IMR-90 (cell line): ENCODE results near the gene SPPL2C. TPM values are rescaled to one million over a fixed set of nuclear protein-coding genes. Genes with fewer than 3 reads are reported as not detected.

ENCODE experiments used
- ATAC-seq: fragments of 200-7000 bp; cut with Tn5 transposase; 2 replicates; pipeline ENCODE4 v1.9.1; 2020; ENCODE audit warnings: low read depth, mild to moderate bottlenecking, moderate library complexity
- BruUV-seq: library from RNA; stranded (reverse); fragments of 400-500 nt; replicated peaks from 2 replicates; lab custom pipeline; 2021; lab: Mats Ljungman, UMichigan
- CTCF ChIA-PET: fragments of 300-600 bp; formaldehyde crosslinking; extraction: SDS; loops from one replicate; lab custom pipeline; 2021; ENCODE audit warnings: antibody characterized with exemption; lab: Yijun Ruan, JAX
- POLR2A ChIA-PET: fragments of 300-600 bp; sonication (Branson Sonifier 250); formaldehyde crosslinking; loops from one replicate; lab custom pipeline; 2022; ENCODE audit warnings: antibody characterized with exemption; ENCODE audit not compliant: unreplicated experiment; lab: Charles Lee
- DNase-seq: peaks from one replicate; pipeline ENCODE4 v3.0.0; 2013
- H2AFZ ChIP-seq: replicated peaks from 2 replicates; pipeline ENCODE3; 2013; ENCODE audit warnings: low read length, mild to moderate bottlenecking; ENCODE audit not compliant: poor library complexity
- H2AK5ac ChIP-seq: 2 replicates; pipeline ENCODE4 v1.6.1; 2013; ENCODE audit warnings: low read depth, low read length, inconsistent platforms
- H2AK9ac ChIP-seq: replicated peaks from 2 replicates; pipeline ENCODE3; 2013; ENCODE audit warnings: mild to moderate bottlenecking, low read depth, low read length, moderate library complexity; ENCODE audit not compliant: poor library complexity
- H2BK120ac ChIP-seq: 2 replicates; pipeline ENCODE4 v1.6.1; 2013; ENCODE audit warnings: low read depth, low read length, inconsistent platforms
- H2BK15ac ChIP-seq: 3 replicates; pipeline ENCODE4 v1.6.1; 2013; ENCODE audit warnings: low read depth, low read length, inconsistent platforms
- H2BK20ac ChIP-seq: 2 replicates; pipeline ENCODE4 v1.6.1; 2013; ENCODE audit warnings: low read depth, mild to moderate bottlenecking, inconsistent platforms, low read length, moderate library complexity
- H2BK5ac ChIP-seq: 2 replicates; pipeline ENCODE4 v1.6.1; 2013; ENCODE audit warnings: mild to moderate bottlenecking, low read depth, low read length, inconsistent platforms; ENCODE audit not compliant: poor library complexity, severe bottlenecking
- H3K14ac ChIP-seq: replicated peaks from 2 replicates; pipeline ENCODE4 v1.6.1; 2013; ENCODE audit warnings: low read depth, low read length, inconsistent platforms
- H3K18ac ChIP-seq: 2 replicates; pipeline ENCODE4 v1.6.1; 2013; ENCODE audit warnings: low read depth, low read length, control low read depth
- H3K23ac ChIP-seq: 2 replicates; pipeline ENCODE4 v1.6.1; 2013; ENCODE audit warnings: low read depth, low read length, inconsistent platforms
- H3K27ac ChIP-seq: 2 replicates; pipeline ENCODE4 v1.5.1; 2013; ENCODE audit warnings: mild to moderate bottlenecking, control low read depth, low read length; ENCODE audit not compliant: insufficient read depth
- H3K27me3 ChIP-seq: 2 replicates; pipeline ENCODE4 v1.6.1; 2013; ENCODE audit warnings: low read length; ENCODE audit not compliant: control insufficient read depth, insufficient read depth
- H3K36me3 ChIP-seq: 2 replicates; pipeline ENCODE4 v1.6.1; 2013; ENCODE audit warnings: low read length, mixed read lengths; ENCODE audit not compliant: control insufficient read depth, insufficient read depth
- H3K4ac ChIP-seq: 2 replicates; pipeline ENCODE4 v1.6.1; 2013; ENCODE audit warnings: low read depth, low read length, inconsistent platforms
- H3K4me1 ChIP-seq: 2 replicates; pipeline ENCODE4 v1.6.1; 2013; ENCODE audit warnings: low read length, mixed read lengths; ENCODE audit not compliant: control insufficient read depth, insufficient read depth
- H3K4me2 ChIP-seq: 2 replicates; pipeline ENCODE4 v1.6.1; 2013; ENCODE audit warnings: low read depth, mild to moderate bottlenecking, control low read depth, low read length, moderate library complexity
- H3K4me3 ChIP-seq: 2 replicates; pipeline ENCODE4 v1.5.1; 2013; ENCODE audit warnings: low read depth, mild to moderate bottlenecking, control low read depth, low read length, moderate library complexity; ENCODE audit not compliant: insufficient read depth
- H3K56ac ChIP-seq: 2 replicates; pipeline ENCODE4 v1.6.1; 2013; ENCODE audit warnings: low read length, inconsistent platforms; ENCODE audit not compliant: insufficient read depth; ENCODE audit errors: extremely low read depth
- H3K79me1 ChIP-seq, 2 experiments: 2 replicates each; pipeline ENCODE4 v1.6.1; 2013; ENCODE audit warnings: low read length in 2 of 2, inconsistent platforms in 1 of 2, low read depth in 1 of 2
- H3K9ac ChIP-seq: 2 replicates; pipeline ENCODE4 v1.6.1; 2013; ENCODE audit warnings: low read depth, low read length, control low read depth
- H3K9me1 ChIP-seq: 2 replicates; pipeline ENCODE4 v1.6.1; 2013; ENCODE audit warnings: low read length, inconsistent platforms; ENCODE audit not compliant: insufficient read depth
- H3K9me3 ChIP-seq: 2 replicates; pipeline ENCODE4 v1.6.1; 2013; ENCODE audit warnings: low read length; ENCODE audit not compliant: control insufficient read depth, insufficient read depth
- H4K20me1 ChIP-seq: 2 replicates; pipeline ENCODE4 v1.6.1; 2013; ENCODE audit warnings: low read length, inconsistent platforms; ENCODE audit not compliant: insufficient read depth
- H4K5ac ChIP-seq: 2 replicates; pipeline ENCODE4 v1.6.1; 2013; ENCODE audit warnings: mild to moderate bottlenecking, low read depth, low read length, control low read depth
- H4K8ac ChIP-seq, 2 experiments: 2 replicates each; pipeline ENCODE4 v1.6.1; 2013; ENCODE audit warnings: low read depth in 2 of 2, low read length in 2 of 2, control low read depth in 1 of 2, inconsistent platforms in 1 of 2
- H4K91ac ChIP-seq: 2 replicates; pipeline ENCODE4 v1.6.1; 2013; ENCODE audit warnings: low read depth, low read length, inconsistent platforms; ENCODE audit not compliant: insufficient read depth
- BHLHE40 ChIP-seq: fragments of 150-350 bp; IDR thresholded peaks from 2 replicates; pipeline ENCODE4 v1.6.1; 2016; ENCODE audit warnings: mild to moderate bottlenecking, low read depth, low read length
- CEBPB ChIP-seq: IDR thresholded peaks from 2 replicates; pipeline ENCODE4 v1.6.1; 2012; ENCODE audit warnings: low read depth, low read length, improper control_type of control experiment
- FOS ChIP-seq: fragments of 150-350 bp; IDR thresholded peaks from 2 replicates; pipeline ENCODE4 v1.6.1; 2016; ENCODE audit warnings: low read depth, low read length
- MAFK ChIP-seq: IDR thresholded peaks from 2 replicates; pipeline ENCODE4 v1.6.1; 2012; ENCODE audit warnings: low read depth, low read length, improper control_type of control experiment
- MXI1 ChIP-seq: IDR thresholded peaks from 2 replicates; pipeline ENCODE4 v1.6.1; 2012; ENCODE audit warnings: low read depth, mild to moderate bottlenecking, low read length, moderate library complexity, borderline replicate concordance
- NFE2L2 ChIP-seq: fragments of 150-350 bp; IDR thresholded peaks from 2 replicates; pipeline ENCODE4 v1.6.1; 2016; ENCODE audit warnings: low read depth, mild to moderate bottlenecking, low read length
- POLR2A ChIP-seq: IDR thresholded peaks from 2 replicates; pipeline ENCODE4 v1.6.1; 2012; ENCODE audit warnings: mild to moderate bottlenecking, low read depth, low read length
- RAD21 ChIP-seq: IDR thresholded peaks from 2 replicates; pipeline ENCODE4 v1.6.1; 2012; ENCODE audit warnings: low read length, improper control_type of control experiment
- RCOR1 ChIP-seq: IDR thresholded peaks from 2 replicates; pipeline ENCODE4 v1.6.1; 2012; ENCODE audit warnings: mild to moderate bottlenecking, low read length, improper control_type of control experiment; ENCODE audit not compliant: insufficient replicate concordance
- RFX5 ChIP-seq: IDR thresholded peaks from 2 replicates; pipeline ENCODE4 v1.8.0; 2012; ENCODE audit warnings: low read depth, mild to moderate bottlenecking, low read length, moderate library complexity
- SMC3 ChIP-seq: fragments of 150-350 bp; IDR thresholded peaks from 2 replicates; pipeline ENCODE4 v1.6.1; 2016; ENCODE audit warnings: low read depth, mild to moderate bottlenecking, antibody characterized with exemption, low read length, moderate library complexity
- WGBS, 2 experiments: methylation state at CpG; one replicate each; pipeline versions ENCODE4 v1.1.5 to v1.1.7; 2013; ENCODE audit warnings: missing lambda C conversion rate in 2 of 2; ENCODE audit not compliant: insufficient read length in 1 of 2; ENCODE audit errors: extremely low coverage in 2 of 2; 5-methylcytosine and 5-hydroxymethylcytosine counted together
- dilution Hi-C: fragments of 300-500 bp; cut with HindIII; formaldehyde crosslinking; loops from one replicate; pipeline ENCODE4 v1.14.3; 2018; ENCODE audit warnings: low sequenced_read_pairs; ENCODE audit not compliant: unreplicated experiment
- in situ Hi-C: fragments of 300-500 bp; cut with MboI; formaldehyde crosslinking; loops from 3 replicates; pipeline ENCODE4 v1.14.3; 2019; ENCODE audit warnings: low sequenced_read_pairs, inconsistent platforms, mixed read lengths
- intact Hi-C: fragments of 100-400 bp; cut with micrococcal nuclease; formaldehyde crosslinking; loops from 2 replicates; pipeline ENCODE4 v1.10.0; 2022
- polyA plus RNA-seq, 3 experiments: library from polyadenylated mRNA; depleted of rRNA; stranded (reverse); fragments of >200 nt; gene quantifications; 2 replicates each; pipeline ENCODE4 v1.2.3, GENCODE V29; 2012; ENCODE audit warnings: low replicate concordance in 1 of 3
- total RNA-seq: library from RNA; depleted of rRNA; stranded (reverse); fragments of >200 nt; gene quantifications from 2 replicates; pipeline ENCODE4 v1.2.3, GENCODE V29; 2012
- TF ChIP-seq, protein P1 (sequence below): fragments of 150-350 bp; IDR thresholded peaks from 2 replicates; pipeline ENCODE4 v1.6.1; 2017; ENCODE audit warnings: mild to moderate bottlenecking, antibody characterized with exemption, low read length, low read depth
- TF ChIP-seq, protein P2 (sequence below): conservative IDR thresholded peaks from 2 replicates; pipeline ENCODE4 v1.5.1; 2012; ENCODE audit warnings: mild to moderate bottlenecking, low read depth, low read length, improper control_type of control experiment
- TF ChIP-seq, protein P3 (sequence below): fragments of 150-350 bp; IDR thresholded peaks from 2 replicates; pipeline ENCODE4 v1.6.1; 2016; ENCODE audit warnings: low read depth, mild to moderate bottlenecking, low read length, moderate library complexity, borderline replicate concordance

Gene SPPL2C
- total and polyA plus RNA-seq, 2 of the 4 experiments (the other 2 are of a cell fraction): not detected

DNA sequence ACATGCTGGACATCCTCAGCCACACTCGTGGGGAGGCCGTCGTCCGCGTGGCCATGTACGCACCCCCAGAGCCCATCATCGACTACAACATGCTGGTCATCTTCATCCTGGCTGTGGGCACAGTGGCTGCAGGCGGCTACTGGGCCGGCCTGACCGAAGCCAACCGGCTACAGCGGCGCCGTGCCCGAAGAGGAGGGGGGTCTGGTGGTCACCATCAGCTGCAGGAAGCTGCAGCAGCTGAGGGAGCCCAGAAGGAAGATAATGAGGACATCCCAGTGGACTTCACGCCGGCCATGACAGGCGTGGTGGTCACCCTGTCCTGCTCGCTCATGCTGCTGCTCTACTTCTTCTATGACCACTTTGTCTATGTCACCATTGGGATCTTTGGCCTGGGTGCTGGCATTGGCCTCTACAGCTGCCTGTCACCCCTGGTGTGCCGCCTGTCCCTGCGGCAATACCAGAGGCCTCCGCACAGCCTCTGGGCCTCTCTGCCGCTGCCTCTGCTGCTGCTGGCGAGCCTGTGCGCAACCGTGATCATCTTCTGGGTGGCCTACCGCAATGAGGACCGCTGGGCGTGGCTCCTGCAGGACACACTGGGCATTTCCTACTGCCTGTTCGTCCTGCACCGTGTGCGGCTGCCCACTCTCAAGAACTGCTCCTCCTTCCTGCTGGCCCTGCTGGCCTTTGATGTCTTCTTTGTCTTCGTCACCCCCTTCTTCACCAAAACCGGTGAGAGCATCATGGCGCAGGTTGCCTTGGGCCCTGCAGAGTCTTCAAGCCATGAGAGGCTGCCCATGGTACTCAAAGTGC lies 900 bp downstream of the SPPL2C start:
- Histone ChIP-seq H2AFZ (no peak overlapping the region), H3K18ac (no peak overlapping the region), H3K27me3 (peaks cover 8% of the 10 kb centered on the region), H2AK9ac (no peak overlapping the region), H2BK15ac (no peak overlapping the region), H3K4me3 (no peak overlapping the region), H4K5ac (no peak overlapping the region), H3K4me1 (no peaks in the 10 kb centered on the region), H3K9me3 (no peaks in the 10 kb centered on the region), H3K56ac (no peak overlapping the region), H3K27ac (no peak overlapping the region), H3K14ac (no peak overlapping the region), H2AK5ac (no peak overlapping the region), H2BK5ac (no peak overlapping the region), H4K20me1 (no peaks in the 10 kb centered on the region), H3K9me1 (no peaks in the 10 kb centered on the region), H2BK120ac (no peak overlapping the region), H3K9ac (no peak overlapping the region), H3K36me3 (no peaks in the 10 kb centered on the region), H4K8ac (no peak overlapping the region), H4K91ac (no peak overlapping the region), H3K4ac (no peak overlapping the region), H3K23ac (no peak overlapping the region), H3K79me1 (no peaks in the 10 kb centered on the region), H3K4me2 (no peak overlapping the region), H2BK20ac (no peak overlapping the region)
- TF ChIP-seq FOS: no peak
- TF ChIP-seq, protein P1, sequence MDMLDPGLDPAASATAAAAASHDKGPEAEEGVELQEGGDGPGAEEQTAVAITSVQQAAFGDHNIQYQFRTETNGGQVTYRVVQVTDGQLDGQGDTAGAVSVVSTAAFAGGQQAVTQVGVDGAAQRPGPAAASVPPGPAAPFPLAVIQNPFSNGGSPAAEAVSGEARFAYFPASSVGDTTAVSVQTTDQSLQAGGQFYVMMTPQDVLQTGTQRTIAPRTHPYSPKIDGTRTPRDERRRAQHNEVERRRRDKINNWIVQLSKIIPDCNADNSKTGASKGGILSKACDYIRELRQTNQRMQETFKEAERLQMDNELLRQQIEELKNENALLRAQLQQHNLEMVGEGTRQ: no peak
- TF ChIP-seq, protein P2, sequence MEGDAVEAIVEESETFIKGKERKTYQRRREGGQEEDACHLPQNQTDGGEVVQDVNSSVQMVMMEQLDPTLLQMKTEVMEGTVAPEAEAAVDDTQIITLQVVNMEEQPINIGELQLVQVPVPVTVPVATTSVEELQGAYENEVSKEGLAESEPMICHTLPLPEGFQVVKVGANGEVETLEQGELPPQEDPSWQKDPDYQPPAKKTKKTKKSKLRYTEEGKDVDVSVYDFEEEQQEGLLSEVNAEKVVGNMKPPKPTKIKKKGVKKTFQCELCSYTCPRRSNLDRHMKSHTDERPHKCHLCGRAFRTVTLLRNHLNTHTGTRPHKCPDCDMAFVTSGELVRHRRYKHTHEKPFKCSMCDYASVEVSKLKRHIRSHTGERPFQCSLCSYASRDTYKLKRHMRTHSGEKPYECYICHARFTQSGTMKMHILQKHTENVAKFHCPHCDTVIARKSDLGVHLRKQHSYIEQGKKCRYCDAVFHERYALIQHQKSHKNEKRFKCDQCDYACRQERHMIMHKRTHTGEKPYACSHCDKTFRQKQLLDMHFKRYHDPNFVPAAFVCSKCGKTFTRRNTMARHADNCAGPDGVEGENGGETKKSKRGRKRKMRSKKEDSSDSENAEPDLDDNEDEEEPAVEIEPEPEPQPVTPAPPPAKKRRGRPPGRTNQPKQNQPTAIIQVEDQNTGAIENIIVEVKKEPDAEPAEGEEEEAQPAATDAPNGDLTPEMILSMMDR: no peak
- no peak for TF ChIP-seq POLR2A
- TF ChIP-seq RAD21: no peak
- no peak for TF ChIP-seq CEBPB
- TF ChIP-seq MAFK: no peak
- TF ChIP-seq RFX5: no peak
- TF ChIP-seq MXI1: no peak
- no peak for TF ChIP-seq SMC3
- no peak for TF ChIP-seq BHLHE40
- no peak for TF ChIP-seq RCOR1
- TF ChIP-seq NFE2L2: no peak
- TF ChIP-seq, protein P3, sequence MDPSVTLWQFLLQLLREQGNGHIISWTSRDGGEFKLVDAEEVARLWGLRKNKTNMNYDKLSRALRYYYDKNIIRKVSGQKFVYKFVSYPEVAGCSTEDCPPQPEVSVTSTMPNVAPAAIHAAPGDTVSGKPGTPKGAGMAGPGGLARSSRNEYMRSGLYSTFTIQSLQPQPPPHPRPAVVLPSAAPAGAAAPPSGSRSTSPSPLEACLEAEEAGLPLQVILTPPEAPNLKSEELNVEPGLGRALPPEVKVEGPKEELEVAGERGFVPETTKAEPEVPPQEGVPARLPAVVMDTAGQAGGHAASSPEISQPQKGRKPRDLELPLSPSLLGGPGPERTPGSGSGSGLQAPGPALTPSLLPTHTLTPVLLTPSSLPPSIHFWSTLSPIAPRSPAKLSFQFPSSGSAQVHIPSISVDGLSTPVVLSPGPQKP: no peak
- CTCF ChIA-PET: no interaction called here
- DNase-seq (no peak), ATAC-seq (no peak)
- dilution Hi-C loops (no loop called here), intact Hi-C loops (no loop called here), in situ Hi-C loops (loop anchor here (25.0 kb wide), 1 partner anchor 433 kb away; no protein-coding TSS in a partner anchor)
- 73% methylated on average over 22 of the region's 35 CpGs; no CpG with 5 or more reads in 1 of the 2 experiments for WGBS, 2 experiments
- BruUV-seq: no TSS peak
- POLR2A ChIA-PET: no interaction called here
